ENCODE data around the gene MEP1A.
"Not testable (repeated sequence)": the region's sequence is repeated elsewhere in the genome, so short reads cannot be mapped to it uniquely, and the experiment has no call there.

Gene MEP1A, protein sequence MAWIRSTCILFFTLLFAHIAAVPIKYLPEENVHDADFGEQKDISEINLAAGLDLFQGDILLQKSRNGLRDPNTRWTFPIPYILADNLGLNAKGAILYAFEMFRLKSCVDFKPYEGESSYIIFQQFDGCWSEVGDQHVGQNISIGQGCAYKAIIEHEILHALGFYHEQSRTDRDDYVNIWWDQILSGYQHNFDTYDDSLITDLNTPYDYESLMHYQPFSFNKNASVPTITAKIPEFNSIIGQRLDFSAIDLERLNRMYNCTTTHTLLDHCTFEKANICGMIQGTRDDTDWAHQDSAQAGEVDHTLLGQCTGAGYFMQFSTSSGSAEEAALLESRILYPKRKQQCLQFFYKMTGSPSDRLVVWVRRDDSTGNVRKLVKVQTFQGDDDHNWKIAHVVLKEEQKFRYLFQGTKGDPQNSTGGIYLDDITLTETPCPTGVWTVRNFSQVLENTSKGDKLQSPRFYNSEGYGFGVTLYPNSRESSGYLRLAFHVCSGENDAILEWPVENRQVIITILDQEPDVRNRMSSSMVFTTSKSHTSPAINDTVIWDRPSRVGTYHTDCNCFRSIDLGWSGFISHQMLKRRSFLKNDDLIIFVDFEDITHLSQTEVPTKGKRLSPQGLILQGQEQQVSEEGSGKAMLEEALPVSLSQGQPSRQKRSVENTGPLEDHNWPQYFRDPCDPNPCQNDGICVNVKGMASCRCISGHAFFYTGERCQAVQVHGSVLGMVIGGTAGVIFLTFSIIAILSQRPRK

DNA sequence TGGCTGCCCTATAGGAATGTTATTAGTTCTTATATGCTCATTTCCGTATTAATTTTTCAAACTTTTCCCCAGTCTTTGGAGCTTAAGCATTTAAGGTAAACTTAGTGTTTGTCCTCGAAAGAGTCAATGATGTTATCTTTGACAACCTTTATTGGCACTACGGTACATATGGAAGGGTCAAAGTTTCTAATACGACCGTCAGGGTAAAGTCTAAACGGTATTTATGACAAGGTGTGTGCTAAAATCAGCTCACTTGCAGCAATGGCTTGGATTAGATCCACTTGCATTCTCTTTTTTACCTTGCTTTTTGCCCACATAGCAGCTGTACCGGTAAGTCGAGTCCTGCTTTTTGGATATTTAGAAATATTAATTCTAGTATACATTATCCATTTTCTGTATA, at the start of gene MEP1A:
Gene MEP1A (plus strand): TSS at position 252 of the 400 bp plus-strand sequence. CDS start 10 bp downstream, at position 262.
- DNase-seq, result no peak

DNA sequence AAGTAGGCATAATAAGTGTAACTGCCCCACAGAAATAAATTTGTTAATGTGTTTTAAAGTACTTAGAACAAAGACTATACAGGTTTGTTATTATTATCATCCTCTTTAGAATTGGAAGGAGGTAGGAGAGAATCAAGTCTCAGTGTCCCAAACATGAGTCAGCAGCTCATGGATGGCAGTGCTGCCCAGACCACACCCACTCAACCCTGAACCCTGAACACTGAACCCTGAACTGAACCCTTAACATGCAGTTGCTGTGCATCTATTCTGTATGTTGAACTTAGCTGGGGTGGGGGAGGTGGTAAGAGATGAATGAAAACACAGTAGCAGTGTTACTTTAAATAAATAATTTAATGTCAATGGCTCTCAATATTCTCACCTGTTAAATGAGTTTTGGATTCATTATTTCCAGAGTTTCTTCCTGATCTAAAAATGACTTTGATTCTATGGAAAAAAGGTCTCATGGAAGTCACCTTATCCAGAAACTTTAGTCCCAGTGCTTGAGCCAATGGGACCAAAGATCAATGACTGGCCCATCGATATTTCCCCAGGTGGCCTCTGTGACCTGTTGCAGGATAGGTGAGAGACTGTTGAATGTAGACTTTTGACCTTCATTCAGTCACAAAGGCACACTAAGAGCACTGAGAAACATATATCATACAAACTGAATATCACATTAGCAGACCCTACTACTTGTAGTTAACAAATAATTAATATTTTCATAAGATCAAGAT, 49.6 kb upstream of the MEP1A start:
- DNase-seq, result no peak

DNA sequence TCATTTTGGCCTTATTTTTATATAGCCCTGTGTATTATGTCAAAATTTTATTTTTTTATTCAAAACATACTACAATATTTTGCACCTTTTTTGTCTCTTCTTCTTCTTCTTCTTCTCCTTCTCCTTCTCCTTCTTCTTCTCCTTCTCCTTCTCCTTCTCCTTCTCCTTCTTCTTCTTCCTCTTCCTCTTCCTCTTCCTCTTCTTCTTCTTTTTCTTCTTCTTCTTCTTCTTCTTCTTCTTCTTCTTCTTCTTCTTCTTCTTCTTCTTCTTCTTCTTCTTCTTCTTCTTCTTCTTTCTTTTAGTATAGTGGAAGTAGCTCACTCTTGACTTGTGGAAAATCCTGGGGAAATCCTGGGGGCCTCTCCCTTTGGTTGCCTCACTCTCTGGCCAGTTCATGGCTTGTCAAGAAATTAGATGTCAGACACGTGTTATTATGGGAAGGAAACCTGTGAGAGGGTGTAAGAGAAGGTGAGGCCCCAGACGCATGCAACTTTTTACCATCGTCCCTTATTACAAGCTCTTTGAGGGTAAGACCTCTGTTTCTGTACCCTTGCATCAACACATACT, 48.9 kb upstream of the MEP1A start:
- DNase-seq, result not testable (repeated sequence)

DNA sequence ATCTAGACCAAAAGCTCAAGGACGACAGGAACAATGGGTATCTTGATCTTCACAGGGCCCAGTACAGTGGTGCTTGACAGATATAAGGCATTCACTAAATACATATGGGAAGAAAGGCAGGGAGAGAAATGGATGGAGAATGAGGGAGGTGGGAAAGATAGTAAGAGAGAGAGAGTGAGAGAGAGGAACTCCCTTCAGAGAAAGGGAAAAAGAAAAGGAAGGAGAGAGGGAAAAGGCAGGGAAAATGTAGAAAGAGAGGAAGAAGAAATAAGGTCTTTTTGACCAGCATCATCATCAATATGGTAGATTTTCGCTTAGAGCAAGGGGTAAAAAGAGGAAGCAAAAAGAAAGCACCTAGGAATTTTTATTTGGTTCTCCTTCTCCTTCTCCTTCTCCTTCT, 47.2 kb upstream of the MEP1A start:
- DNase-seq, result no peak

DNA sequence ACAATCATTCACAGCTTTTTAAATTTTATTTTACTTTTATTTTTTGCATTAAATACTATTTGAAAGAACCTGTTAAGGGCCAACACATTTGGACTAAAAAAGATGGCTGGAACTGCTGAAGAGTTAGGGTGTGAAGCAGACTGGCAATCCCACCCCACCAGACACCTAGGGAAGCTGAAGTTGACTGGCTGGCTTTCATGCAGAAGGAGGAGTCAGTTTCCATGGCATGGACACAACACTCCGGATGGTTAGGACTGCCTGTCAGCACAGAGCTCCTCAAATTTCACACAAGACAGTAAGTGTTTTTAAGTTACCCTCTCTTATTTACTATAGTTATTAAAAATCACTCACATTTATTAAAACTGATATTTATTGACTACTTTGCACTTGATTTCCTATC, 46.5 kb upstream of the MEP1A start, which contains the start of gene ANKRD66:
Gene ANKRD66 (plus strand): TSS at position 238 of the 400 bp plus-strand sequence. CDS start 5,016 bp downstream, outside the sequence.
- DNase-seq, result no peak

DNA sequence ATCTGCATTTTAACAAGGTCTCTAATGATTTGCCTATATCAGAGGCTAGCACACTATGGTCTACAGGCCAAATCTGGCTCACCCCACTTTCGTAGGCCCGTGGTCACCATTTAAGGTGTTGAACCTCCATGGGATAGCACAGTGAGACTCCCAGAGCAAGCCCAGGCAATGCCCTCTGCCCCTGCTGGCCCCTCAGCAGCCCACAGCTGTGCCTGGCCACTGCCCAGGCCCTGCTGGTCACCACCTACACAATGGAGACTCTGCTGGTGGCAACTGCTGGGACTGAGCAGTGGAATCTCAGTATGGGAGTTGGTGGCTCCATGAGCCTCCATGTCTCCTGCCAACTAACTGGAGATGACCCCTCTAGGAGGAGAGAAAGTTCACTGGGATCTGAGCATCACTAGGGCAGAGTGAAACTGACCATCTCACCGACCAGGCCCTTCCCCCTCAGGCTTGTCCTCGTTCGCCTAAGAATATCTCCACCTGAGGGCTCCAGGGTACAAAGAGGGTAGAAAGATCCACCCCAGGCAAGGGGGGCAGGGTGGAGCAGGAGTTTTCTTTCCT, 44.2 kb upstream of the MEP1A start:
- no peak for DNase-seq

DNA sequence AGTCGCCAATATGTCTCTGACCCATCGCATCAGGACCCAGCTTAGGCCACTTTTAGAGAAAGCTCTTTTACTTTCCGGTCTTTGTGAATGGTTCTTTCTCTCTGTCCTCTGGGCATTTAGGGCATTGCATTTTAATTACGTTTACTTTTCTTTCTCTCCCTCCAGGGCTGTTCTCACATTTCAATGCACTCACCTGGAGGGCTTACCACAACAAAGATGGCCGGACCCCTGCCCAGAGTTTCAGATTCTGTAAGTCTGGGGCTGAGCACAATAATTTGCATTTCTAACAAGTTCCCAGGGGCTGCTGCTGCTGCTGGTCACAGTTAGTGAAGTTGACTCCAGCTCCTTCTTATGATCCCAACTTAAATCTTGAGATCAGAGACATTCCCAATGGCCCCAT, 43.5 kb upstream of the MEP1A start:
- DNase-seq, result no peak

DNA sequence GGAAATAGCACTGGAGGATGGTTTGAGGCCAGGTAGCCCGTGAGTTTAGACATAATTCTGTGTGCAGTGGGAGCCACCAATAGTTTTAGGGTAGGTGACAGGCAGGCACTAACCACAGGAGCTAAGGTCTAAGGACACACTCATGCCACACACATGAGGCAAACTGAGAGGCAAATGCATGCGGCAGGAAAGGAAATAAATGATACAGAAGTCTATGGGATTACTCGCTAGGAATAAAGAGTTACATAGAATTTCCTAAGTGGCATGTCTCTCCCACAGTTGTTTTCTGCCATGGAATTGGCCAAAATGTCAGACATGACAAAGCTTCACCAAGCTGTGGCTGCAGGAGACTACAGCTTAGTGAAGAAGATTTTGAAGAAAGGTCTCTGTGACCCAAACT, 41.5 kb upstream of the MEP1A start:
- no peak for DNase-seq

DNA sequence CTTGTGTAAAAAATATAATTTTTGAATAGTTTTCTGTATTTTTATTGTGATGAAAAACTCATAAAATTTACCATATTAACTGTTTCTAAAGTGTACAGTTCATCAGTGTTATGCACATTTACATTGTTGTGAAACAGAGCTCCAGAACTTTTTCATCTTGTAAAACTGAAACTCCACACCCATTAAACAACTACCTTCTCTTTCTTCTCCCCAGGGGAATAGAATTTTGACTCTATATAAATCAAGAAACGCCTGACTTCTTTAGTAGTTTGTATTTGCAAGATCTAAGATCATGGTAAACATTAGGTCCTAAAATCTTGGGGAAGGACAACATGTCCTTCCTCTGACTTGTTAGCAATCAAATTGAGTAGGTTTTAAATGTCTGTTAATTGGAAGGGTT, 37.3 kb upstream of the MEP1A start:
- no peak for DNase-seq

DNA sequence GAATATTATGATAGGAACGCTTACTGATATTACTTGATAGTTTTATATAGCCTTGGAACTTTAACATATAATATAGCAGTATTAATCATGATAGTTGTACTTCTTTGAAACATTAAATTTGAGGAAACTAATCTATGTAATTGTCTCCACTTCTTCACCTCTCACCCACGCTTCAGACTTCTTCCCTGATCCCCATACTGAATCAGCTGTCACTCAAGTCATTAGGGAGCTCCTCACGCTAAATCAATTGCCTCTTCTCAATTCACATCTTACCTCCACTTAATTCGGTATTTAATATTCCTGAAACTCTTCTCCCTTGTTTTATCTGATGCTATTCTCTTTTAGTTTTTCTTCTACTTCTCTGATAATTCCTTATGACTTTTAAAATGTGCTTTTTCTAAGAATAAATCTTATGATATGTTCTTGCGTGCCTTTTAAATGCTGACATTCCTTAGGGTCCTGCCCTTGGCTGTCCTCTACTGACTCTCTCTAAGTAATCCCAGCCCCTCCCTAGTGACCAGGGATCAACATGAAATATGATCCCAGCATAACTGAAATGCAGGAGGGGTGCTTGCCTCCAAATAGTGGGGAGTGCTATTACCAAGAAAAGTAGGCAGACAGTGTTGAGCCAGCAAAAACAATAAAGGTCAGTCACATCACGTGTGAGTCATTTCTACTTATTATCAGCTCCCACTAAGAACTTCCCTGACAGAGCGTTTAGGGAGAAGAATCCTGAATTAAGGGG, 36.5 kb upstream of the MEP1A start:
- no peak for DNase-seq

DNA sequence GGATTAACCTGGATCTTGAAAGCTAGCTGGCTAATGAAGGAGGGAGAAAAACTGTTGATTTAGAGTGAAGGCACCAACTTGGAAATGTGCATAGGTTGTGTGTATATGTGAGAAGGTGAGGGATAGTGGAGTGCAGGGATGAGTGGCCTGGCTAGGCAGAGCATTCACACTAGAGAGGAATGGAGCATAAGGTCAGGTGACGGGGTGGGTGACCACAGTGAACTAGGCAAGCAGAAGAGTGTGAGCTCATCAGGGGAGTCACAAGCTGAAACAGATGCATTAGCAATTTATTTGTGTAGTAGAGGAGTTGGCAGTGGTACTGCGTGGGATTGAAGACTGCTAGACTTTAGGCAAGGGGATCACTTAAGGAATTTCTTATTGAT, 36.0 kb upstream of the MEP1A start:
- no peak for DNase-seq

DNA sequence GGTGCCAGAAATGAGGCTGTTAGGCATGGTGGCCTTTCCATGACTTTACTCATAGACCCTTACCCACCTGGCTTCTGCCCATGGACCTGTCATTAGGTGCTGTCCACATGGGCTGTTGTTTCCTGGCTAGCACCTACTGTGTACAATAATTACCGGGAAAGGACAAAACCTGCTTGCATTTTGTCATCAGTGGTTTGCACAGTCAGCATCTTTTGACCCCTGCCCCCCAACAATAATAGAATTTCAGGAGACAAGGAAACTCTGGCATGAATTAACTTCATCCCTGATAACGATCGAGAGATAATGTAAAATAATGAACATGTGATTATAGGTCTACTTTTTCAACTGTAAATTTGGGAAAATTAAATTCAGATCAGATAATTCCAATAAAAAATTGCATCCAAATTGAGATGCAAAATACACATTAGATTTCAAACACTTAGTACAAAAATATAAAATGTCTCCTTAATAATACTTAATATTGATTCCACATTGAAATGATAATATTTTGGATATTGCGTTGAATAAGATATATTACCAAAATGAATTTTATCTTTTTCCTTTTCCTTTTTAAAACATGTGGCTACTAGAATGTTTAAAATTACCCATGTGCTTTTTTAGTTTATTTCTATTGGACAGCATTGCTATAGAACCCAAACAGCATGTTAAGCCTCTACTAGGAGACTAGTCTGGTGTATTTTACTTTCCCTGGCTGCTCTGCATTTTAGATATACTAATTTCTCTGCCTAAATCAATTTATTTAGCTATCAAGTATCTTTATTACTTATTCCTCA, 34.0 kb upstream of the MEP1A start:
- DNase-seq, result no peak

DNA sequence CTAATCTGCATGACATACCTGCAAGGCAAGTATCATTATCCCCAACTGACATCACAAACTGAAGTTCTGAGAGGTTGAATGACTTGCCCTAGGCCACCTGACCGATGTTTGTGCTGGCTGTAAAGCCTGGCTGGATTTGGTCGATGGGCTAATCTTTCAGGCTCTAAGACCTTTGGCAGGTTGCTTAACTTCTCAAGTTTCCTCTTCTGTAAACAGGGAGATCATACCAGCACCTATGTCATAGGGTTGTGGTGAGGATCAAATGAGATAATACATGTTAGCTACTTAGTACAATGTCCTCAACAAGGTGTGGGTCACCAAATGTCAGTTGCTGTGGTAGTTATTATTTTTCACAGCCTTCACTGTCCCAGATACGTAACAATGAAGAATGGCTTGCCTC, 32.3 kb upstream of the MEP1A start:
- DNase-seq, result no peak

DNA sequence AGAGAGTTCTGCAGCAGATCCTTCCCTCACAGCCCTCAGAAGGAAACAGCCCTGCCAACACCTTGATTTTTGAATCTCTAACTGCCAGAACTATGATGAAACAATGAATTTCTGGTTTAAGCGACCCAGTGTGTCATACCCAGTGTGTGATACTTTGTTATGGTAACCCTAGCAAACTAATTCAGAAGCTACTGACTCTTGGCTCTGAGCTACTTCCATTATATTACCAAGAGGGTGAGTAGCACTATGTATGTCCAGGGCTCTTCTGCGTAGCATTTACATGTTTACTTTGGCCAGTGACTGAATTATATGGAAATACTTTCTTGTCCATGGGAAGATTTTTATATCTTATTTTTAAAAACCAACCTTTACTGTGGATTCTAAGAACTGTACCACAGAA, 29.7 kb upstream of the MEP1A start:
- no peak for DNase-seq

DNA sequence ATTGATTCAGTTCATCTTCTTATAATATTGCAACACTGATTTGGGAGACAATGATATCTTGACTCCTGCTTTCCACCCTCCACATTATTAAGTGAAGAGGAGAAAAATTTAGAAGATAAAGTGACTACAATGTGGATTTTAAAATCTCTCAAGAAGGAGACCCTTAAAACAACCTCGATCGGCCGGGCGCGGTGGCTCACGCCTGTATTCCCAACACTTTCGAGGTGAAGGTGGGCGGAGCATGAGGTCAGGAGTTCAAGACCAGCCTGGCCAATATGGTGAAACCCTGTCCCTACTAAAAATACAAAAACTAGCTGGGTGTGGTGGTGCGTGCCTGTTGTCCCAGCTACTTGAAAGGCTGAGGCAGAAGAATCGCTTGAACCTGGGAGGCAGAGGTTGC, 28.9 kb upstream of the MEP1A start:
- DNase-seq, result not testable (repeated sequence)

DNA sequence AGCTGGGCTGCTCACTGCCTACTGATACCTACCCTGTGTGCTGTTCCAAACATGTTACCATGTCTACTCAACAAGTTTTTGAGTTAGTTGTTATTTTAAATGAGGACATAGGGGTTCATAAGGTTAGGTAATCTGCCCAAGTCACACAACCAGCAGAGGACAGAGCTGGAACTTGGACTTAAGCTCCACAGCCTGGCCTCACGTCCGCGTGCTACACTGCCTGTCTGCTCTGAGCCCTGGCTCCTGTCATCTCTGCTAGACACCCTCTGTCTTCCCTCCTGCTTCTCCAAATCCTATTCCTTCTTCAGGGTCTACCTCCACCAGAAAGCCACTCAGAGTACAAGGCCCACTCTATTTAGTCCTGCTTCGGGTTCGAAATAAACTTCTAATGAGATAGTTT, 28.2 kb upstream of the MEP1A start:
- DNase-seq, result no peak

DNA sequence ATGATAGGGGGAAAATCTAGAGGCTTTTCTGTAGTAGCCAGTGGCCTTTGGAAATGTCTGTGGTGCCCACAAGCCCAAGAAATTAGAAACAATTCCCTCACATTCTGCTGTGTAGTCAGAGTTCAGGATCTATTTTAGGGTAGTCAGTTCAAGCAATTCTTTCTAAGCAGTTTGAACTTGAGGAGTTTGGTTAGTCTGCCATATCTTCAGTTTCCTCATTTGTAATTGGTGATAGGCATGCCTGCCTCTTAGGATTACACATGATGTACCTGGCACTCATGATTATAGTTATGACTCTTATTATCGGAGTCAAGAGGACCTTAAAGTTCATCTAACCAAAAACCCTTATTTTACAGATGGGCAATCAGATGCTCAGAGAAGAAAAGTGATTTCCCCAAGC, 21.2 kb upstream of the MEP1A start:
- no peak for DNase-seq

DNA sequence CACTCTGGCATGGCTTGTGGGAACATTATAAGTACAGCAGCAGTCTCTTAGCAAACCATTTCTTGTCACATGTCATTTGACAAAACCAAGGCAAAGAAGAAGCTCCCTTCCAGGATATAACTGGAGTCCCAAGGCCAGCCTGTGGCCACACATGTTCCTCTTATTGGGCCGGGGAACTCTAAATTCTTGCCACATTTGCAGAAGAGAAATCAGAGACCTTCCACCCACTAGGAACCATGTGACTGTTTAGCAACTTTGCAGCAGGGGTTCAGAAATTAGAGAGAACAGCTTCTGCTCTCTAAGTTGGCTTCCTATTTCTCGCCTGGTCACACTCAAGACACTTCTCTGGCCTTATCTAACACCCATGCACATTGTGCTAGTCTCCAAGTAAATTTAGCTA, 20.4 kb upstream of the MEP1A start:
- DNase-seq, result no peak

DNA sequence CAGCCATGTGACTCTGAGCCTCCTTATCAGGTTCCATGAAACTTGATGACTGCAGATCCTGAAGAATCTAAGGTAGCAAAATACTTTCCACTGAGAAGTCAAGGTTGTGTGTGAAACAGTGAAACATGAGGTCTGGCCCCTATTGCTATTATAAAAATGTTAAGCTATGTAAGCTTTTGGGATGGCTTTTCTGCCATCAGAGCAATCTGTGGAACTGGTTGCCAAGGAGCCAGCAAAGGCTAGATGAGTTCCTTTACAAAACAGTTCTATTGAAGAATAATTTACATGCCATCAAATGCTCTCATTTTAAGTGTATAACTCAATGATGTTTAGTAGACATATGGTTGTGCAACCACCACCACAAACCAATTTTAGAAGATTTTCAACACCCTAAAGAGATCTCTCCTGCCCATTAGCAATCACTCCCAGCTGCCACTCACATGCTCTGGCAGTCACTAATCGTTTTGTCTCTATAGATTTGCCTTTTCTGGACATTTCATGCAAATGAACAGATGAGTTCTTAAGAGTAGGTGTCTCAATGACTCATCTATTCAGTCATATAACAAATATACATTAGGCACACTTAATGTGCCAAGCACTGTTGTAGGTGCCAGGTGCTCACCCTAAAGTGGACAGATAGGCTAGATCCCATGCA, 19.9 kb upstream of the MEP1A start:
- DNase-seq, result no peak

DNA sequence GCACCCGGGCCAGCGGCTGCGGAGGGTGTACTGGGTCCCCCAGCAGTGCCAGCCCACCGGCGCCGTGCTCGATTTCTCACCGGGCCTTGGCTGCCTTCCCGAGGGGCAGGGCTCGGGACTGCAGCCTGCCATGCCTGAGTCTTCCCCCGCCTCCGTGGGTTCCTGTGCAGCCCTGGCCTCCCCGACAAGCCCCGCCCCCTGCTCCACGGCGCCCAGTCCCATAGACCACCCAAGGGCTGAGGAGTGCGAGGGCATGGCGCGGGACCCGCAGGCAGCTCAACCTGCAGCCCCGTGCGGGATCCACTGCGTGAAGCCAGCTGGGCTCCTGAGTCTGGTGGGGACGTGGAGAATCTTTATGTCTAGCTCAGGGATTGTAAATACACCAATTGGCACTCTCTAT, 18.5 kb upstream of the MEP1A start:
- DNase-seq, result not testable (repeated sequence)

Data from GOT3 (cell line).